HG03095 (cell line): Measurements from ENCODE around the gene MTMR6.

Source experiments
- ATAC-seq: cut with Tn5 transposase; IDR thresholded peaks from one replicate; pipeline ENCODE4 v1.9.1; 2021; ENCODE audit warnings: moderate library complexity; ENCODE audit not compliant: unreplicated experiment

MTMR6 gene

GRCh38 chr13:25217023-25217885 lies 70.0 kb downstream of the MTMR6 start:
- ATAC-seq = no peak

- ATAC-seq = no peak
Measured at GRCh38 chr13:25215253-25215575, 72.1 kb downstream of the MTMR6 start.

DNA sequence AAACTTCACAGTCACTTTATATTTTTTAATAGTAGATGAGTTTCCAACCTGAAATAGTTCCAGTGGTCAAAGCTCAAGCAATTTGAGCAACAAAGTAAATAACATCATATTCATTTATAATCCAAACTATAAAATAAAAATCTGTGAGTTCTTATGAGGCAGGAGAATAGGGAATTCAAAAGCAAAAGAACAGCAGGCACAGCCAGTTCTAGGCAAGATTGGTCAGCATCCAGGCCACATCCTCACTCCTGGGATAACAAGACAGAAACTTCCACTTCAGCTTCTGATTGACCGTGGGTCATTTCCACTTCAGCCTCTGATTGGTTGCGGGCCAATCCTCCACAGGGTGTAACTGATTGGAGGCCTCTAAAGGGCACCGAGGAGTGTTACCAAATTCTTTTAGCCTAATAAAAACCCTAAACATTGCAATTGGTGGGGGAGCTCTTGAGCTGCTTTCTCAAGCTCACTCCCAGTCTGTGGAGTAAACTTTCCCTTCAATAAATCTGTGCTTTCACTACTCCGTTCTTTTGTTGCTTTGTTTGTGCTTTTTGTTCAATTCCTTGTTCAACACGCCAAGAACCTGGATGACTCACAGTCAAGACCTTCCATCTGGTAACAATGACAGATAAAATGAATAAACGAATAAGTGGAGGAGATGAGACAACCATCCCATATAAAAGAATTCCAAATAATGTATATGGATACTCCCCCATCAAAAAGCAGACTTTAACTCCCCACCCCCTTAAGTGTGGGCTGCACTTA lies 72.6 kb downstream of the MTMR6 start:
- ATAC-seq = no peak

- no peak for ATAC-seq
Measured at GRCh38 chr13:25213715-25214114, 73.6 kb downstream of the MTMR6 start.

DNA sequence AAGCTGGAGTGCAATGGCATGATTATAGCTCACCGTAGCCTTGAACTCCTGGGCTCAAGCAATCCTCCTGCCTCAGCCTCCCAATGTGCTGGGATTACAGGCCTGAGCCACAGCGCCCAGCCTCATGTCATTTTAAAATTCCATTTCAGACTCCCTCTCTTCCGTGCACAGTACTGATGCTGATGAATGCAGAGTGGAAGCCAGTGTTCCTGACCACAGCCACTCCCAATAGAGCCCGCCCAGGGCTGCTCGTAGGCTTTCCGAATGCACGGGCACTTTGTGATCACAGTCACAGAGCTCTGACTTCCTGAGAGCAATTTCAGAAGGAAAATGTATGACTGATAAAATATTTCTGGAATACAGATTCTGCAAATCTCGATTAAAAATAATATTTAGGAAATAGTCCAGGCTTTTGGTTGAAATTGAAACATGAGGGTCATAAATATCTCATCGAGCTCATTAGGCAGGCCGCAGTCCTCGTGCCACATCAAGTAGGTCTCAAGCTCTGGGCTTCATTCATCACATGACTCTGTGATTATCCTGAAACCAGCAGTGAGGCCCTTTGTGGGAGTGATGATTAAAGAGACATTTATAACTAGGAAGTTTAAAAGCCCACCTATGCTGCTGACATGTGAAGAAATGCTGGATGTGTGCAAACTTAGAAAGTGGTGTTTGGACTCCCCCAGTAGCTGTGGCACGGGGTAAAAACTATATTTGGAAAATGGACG lies 76.3 kb downstream of the MTMR6 start:
- no peak for ATAC-seq

- no peak for ATAC-seq
Measured at GRCh38 chr13:25207291-25207810, 79.9 kb downstream of the MTMR6 start.

DNA sequence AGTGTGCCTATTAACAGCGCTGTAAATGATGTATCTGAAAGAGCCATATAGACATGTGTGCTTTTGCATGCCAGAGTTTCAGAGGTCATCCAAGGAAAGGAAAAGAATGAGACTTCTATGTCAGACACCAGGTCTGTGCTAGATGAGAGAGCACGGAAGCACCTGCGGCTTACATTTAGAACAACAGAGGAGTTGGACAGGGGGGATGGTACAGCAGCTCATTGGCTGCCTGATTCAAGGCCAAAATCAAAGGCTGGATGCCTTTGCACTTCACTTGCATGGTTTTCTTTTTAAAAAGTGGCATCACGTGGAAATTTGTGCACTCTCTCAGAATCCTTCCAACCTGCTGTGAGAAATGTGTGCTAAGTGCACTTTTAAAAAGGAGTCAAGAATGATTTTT lies 82.4 kb downstream of the MTMR6 start:
- no peak for ATAC-seq

GRCh38 chr13:25203127-25203740 lies 84.1 kb downstream of the MTMR6 start:
- no peak for ATAC-seq

DNA sequence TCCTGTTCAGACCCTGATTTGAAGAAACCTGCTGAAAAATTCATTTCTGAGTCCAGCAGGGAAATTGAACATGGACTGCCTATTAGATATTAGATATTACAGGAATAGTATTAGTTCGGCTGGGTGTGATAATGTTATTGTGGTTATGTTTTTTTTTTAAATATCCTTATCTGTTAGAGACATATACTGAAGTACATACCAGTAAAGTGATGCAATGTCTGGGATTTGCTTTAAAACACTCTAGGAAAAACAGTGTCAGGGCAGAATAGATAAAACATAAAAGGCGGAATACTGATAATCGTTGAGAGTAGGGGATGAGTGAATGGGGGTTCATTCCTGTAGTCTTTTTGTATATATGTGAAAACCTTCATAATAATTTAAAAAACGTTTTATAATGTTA lies 86.5 kb downstream of the MTMR6 start:
- ATAC-seq = no peak

DNA sequence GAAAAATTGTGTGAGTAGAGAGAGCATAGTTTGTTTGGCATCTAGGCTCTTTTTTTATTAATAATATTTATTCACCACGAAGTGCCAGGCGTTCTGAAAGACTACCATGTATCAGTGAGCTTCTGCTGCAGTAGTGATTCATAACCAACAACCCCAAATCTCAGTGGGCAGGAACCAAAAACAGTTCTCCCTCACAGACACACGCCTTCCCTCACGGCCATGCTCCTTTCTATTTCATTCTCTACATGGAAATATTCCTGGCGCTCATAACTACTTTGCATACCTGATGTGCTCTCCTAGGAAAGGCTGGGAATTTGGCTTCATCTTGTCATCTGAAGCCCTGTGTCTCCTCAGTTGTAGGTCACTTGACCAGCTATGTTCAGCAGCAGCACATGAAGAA lies 88.6 kb downstream of the MTMR6 start:
- no peak for ATAC-seq

GRCh38 chr13:25196971-25197370 lies 90.3 kb downstream of the MTMR6 start:
- ATAC-seq = no peak
